IPS DF 4.7 (cell line): ENCODE results near the gene PEX14.
"Not testable (repeated sequence)": the region's sequence is repeated elsewhere in the genome, so short reads cannot be mapped to it uniquely, and the experiment has no call there.

ENCODE experiments used
- DNase-seq: peaks from one replicate; pipeline ENCODE4 v3.0.0-alpha.2; 2013; ENCODE audit warnings: low spot score; ENCODE audit errors: extremely low read depth

Gene PEX14

DNA sequence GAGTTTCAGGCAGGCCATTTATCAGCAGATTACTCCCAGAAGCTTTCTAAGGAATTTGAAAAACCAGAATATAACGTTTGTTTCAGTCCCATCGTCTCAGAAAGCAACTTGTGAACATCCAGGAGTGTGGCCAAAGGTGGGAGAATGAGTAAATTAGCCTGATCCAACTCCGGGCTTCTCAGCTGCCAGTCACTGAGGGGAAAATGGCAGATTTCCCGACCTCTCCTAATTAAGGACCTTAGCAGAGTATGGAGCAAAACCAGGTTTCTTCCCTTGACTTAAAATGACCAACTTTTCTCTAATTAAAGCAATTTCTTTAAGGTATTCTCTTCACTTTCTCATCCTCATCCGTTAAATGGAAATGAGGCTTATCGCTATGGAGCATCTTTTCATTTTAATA, 23.9 kb upstream of the PEX14 start:
- DNase-seq: no peak

- no peak for DNase-seq
Measured at GRCh38 chr1:10451287-10451686, 23.5 kb upstream of the PEX14 start.

GRCh38 chr1:10456048-10456447, 18.7 kb upstream of the PEX14 start:
- no peak for DNase-seq

GRCh38 chr1:10456661-10457060, 18.1 kb upstream of the PEX14 start:
- no peak for DNase-seq

DNA sequence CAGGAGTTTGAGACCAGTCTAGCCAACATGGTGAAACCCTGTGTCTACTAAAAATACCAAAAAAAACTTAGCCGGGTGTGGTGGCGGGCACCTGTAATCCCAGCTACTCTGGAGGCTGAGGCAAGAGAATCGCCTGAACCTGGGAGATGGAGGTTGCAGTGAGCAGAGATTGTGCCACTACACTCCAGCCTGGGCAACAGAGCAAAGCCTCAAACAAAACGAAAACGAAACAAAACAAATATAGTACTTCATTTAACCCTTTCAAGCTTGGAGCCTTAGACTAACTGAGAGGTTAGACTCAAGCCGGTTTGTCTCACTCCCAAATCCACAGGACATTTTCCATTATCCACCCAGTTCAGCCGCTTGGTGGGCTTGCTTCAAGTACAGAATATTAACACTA, 17.3 kb upstream of the PEX14 start:
- DNase-seq: not testable (repeated sequence)

DNA sequence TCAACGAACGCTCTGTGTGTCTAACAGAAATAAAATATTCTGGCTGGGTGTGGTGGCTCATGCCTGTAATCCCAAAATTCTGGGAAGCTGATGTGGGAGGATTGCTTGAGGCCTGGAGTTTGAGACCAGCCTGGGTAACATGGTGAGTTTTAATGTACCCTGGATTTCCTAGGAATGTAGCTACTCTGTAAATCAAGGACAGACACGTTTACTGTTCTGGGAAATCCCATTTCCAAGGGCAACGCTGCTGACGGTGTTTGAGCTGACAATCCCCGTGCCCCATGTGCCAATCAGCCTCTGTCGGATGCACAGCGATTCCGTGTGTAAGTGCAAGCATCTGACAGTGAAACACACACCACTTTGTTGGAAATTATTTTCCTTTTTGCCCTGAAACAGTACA, 16.9 kb upstream of the PEX14 start:
- DNase-seq: no peak

DNA sequence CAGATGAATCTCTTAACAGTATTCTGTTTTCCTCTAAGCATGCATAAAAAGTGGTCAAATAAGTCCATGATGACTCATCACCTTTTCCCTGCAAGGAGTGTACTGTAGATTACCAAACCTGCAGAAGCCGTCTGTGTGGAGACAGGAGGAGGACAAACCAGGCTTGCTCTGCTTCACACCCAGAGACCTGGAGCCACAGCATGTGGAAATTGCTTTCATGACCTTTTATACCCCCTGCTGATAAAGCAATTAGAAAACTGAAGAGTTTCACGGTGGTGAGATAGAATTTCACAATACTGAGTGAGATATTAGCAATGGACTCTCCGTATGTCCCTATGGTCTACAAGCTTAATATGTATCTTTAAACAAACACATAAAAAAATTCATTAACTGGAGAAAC, 15.6 kb upstream of the PEX14 start:
- no peak for DNase-seq

GRCh38 chr1:10467078-10467477, 7.7 kb upstream of the PEX14 start:
- DNase-seq: no peak

DNA sequence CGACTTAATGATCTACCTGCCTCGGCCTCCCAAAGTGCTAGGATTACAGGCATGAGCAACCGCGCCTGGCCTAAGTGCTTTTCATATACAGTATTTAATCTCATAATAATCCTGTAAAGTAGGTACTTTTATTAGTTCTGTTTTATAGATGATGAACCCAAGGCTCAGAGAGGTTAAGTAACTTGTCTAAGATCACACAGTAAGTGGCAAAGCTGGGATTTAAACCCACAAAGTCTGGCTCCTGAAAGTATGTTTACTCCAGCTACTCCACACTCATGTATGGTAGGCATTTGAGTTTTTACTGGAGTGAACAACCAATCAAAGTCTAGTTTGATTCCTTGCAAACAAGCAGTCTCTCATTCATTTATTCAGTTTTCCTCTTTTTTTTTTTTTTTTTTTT, 4.7 kb upstream of the PEX14 start:
- no peak for DNase-seq

GRCh38 chr1:10471411-10472219, 3.1 kb upstream of the PEX14 start:
- DNase-seq: no peak

- DNase-seq: peak; percentile 95
Measured at GRCh38 chr1:10472220-10473144, 2.3 kb upstream of the PEX14 start, which contains the start of gene DFFA. DFFA (minus strand) TSS chr1:10472529; CDS start chr1:10472458, 71 bp downstream.

DNA sequence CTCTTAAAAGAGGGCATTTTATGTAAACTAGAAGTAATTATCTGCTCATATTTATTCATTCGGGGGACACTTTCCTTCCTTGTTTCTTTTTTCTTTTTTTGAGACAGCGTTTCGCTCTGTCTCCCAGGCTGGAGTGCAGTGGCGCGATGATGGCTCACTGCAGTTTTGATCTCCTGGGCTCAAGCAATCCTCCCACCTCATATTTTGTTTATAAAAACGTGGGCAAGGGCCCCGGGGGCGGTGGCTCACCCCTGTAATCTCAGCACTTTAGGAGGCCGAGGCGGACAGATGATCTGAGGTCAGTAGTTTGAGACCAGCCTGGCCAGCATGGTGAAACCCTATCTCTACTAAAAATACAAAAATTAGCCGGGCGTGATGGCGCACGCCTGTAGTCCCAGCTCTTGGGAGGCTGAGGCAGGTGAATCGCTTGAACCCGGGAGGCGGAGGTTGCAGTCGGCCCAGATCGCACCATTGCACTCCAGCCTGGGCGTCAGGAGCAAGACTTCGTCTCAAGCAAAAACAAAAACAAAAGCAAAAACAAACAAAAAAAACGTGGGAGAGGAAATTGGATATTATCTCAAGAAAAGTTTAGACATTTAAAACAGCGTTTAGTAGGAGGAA, 1.5 kb upstream of the PEX14 start:
- DNase-seq: no peak

DNA sequence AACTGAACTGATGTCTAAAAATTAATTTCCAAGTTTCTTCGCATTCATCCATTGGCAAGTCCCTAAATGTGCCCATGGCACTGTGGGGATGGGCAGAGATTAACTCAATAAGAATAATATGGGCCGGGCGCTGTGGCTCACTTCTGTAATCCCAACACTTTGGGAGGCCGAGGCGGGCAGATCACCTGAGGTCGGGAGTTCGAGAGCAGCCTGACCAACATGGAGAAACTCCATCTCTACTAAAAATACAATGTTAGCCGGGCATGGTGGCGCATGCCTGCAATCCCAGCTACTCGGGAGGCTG, 489 bp upstream of the PEX14 start:
- DNase-seq: not testable (repeated sequence)

GRCh38 chr1:10475510-10475909, 760 bp downstream of the PEX14 start:
- DNase-seq: no peak

DNA sequence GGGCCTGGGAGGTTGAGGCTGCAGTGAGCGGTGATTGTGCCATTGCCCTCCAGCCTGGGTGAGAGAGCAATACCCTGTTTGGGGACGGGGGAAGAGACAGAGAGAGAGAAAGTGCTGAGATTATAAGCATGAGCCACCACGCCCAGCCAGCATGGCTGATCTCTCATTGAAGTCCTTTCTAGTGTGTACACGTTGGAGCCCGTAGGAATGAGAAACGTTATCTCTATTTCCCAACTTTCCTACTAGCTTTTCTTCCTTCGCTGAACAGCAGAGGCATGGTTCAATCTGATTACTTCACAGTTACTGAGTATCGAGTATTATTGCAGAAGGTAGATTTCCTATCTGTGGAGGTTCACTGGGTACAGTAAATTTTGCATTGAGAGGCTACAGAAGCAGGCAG, 4.5 kb downstream of the PEX14 start:
- DNase-seq: no peak

GRCh38 chr1:10480614-10481013, 5.9 kb downstream of the PEX14 start:
- DNase-seq: no peak

DNA sequence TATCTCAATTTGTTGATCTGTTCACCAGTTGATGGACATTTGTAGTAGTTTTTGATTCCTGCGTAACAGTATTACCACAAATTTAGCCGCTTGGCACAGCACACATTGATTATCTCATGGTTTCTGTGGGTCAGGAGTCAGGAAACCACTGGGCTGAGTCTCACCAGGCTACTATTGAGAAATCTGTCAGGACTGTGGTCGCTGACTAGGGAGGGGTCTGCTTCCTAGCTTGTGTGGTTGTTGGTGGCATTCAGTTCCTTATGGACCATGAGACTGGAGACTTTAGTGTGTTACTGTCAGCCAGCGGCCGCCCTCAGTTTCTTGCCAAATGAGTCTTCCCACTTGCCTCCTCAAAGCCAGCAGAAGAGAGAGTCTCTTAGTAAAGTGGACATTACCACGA, 9.8 kb downstream of the PEX14 start:
- no peak for DNase-seq

DNA sequence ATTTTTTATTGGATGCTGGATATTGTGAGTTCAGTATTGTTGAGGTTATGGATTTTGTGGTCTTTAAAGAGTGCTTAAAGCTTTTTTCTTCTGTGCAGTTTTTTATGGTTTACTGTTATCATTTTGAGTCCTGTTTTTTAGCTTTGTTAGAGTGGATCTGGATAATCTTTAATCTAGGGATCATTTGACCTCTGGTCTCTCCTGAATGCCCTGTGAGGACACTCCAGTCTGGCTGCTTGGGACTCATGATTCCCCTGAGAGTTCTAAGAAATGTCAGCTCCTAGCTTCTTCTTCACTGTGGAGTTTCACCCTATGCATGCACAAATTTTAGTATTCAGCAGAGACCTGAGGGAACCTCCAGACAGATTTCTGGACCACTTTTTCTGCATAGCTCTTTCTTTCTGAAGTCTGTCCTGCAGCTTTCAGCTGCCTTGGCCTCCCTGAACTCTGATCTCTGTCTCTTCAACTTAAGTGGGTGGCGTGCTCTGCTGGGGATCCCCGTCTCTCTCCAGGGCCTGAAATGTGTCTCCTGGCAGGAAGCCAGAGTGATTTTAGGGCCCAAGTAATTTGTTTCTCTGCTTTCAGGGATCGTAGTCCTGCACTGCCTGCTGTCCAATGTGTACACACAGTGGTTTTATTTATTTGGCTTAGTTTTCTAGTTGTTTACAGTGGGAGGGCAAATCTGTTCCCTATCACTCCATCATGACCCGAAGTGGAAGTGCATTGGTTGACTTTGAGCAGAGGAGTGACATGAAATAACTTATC, 14.7 kb downstream of the PEX14 start:
- DNase-seq: no peak

GRCh38 chr1:10490286-10490970, 15.7 kb downstream of the PEX14 start:
- DNase-seq: no peak

DNA sequence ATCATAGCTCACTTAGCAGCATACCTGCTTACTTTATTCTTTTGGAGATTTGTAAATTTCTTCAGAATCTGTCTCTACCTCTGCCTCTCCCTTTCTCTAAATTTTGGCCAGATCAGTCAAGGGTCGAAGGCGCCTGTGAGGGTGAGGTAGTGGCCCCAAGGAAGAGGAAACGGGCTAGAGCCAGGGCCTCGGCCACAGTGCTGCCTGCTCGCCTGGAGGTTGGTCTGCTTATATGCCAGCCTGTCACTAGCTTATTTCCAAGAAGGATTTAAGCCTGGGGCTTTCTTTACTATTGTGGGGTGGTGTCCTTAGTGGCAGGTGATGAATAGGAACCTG, 19.6 kb downstream of the PEX14 start:
- no peak for DNase-seq
